DND-41 (cell line): ENCODE measurements around the gene SH3TC2.

ENCODE experiments used
- CTCF ChIP-seq: IDR thresholded peaks from 2 replicates; pipeline ENCODE4 v1.5.1; 2012; ENCODE audit warnings: borderline replicate concordance, low read length, moderate library complexity, mild to moderate bottlenecking; ENCODE audit not compliant: poor library complexity, severe bottlenecking; ENCODE audit errors: extremely low read depth
- EZH2 ChIP-seq: IDR thresholded peaks from 3 replicates; pipeline ENCODE4 v1.6.1; 2012; ENCODE audit warnings: borderline replicate concordance, low read depth, mild to moderate bottlenecking, moderate library complexity, low read length, inconsistent platforms; ENCODE audit not compliant: severe bottlenecking

GRCh38 chr5:148960070-148960769 is 102.6 kb downstream of the SH3TC2 start:
- TF ChIP-seq CTCF (no peak), EZH2 (no peak)
